ENCODE results near the gene HPGD. TPM values are rescaled to one million over a fixed set of nuclear protein-coding genes. Genes with fewer than 3 reads are reported as not detected.

HPGD gene
- total RNA-seq, 1 experiment from 2014 or later, result 1.2 TPM

DNA sequence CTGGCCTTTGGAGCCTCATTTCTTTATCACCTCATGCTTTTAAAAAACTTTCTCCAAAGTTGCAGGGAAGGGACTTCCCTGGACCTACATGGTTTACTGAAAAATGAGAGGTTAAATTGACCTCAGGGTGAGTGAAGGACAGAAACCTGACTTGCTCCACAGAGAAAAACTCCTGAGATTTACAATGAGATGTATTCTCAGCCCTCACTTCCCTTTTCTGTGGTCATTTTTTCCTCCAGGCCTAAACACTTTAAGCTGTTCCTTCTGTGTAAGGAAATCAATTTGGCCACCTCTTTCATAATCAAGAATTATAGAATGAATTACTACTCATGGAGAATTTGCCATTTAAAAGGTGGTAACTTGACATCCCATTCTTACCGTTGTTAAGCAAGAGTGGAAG, 77.9 kb downstream of the HPGD start:
- POLR2A ChIA-PET, result no interaction called here
- no TSS peak for BruUV-seq (replicated peaks)
- intact Hi-C loops (cut with micrococcal nuclease; ENCODE audit: unreplicated experiment), result no loop called here
- Histone ChIP-seq H3K4me1 (ENCODE audit: control insufficient read depth, insufficient read depth, low read length) (no peaks in the 10 kb centered on the region), H3K36me3 (ENCODE audit: control insufficient read depth, insufficient read depth, low read length) (no peaks in the 10 kb centered on the region), H3K27ac (ENCODE audit: low read length) (no peak overlapping the region), H3K4me3 (ENCODE audit: low read depth in 2 of 2, low read length in 2 of 2) (no peak overlapping the region), H3K9me3 (ENCODE audit: control insufficient read depth, insufficient read depth, low read depth, low read length) (no peaks in the 10 kb centered on the region), H3K27me3 (ENCODE audit: control insufficient read depth, insufficient read depth, low read length) (no peaks in the 10 kb centered on the region)
- CTCF ChIA-PET, result no interaction called here
- in situ Hi-C loops (cut with HindIII; ENCODE audit: low pct_unique_long_range_greater_than_20kb, low sequenced_read_pairs), result no loop called here
- TF ChIP-seq, protein P1, sequence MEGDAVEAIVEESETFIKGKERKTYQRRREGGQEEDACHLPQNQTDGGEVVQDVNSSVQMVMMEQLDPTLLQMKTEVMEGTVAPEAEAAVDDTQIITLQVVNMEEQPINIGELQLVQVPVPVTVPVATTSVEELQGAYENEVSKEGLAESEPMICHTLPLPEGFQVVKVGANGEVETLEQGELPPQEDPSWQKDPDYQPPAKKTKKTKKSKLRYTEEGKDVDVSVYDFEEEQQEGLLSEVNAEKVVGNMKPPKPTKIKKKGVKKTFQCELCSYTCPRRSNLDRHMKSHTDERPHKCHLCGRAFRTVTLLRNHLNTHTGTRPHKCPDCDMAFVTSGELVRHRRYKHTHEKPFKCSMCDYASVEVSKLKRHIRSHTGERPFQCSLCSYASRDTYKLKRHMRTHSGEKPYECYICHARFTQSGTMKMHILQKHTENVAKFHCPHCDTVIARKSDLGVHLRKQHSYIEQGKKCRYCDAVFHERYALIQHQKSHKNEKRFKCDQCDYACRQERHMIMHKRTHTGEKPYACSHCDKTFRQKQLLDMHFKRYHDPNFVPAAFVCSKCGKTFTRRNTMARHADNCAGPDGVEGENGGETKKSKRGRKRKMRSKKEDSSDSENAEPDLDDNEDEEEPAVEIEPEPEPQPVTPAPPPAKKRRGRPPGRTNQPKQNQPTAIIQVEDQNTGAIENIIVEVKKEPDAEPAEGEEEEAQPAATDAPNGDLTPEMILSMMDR (IDR thresholded peaks at IDR 0.05), result no peak
- TF ChIP-seq TCF7L2 (IDR thresholded peaks at IDR 0.05; ENCODE audit: low read depth, low read length), result no peak
- TF ChIP-seq, protein P2, sequence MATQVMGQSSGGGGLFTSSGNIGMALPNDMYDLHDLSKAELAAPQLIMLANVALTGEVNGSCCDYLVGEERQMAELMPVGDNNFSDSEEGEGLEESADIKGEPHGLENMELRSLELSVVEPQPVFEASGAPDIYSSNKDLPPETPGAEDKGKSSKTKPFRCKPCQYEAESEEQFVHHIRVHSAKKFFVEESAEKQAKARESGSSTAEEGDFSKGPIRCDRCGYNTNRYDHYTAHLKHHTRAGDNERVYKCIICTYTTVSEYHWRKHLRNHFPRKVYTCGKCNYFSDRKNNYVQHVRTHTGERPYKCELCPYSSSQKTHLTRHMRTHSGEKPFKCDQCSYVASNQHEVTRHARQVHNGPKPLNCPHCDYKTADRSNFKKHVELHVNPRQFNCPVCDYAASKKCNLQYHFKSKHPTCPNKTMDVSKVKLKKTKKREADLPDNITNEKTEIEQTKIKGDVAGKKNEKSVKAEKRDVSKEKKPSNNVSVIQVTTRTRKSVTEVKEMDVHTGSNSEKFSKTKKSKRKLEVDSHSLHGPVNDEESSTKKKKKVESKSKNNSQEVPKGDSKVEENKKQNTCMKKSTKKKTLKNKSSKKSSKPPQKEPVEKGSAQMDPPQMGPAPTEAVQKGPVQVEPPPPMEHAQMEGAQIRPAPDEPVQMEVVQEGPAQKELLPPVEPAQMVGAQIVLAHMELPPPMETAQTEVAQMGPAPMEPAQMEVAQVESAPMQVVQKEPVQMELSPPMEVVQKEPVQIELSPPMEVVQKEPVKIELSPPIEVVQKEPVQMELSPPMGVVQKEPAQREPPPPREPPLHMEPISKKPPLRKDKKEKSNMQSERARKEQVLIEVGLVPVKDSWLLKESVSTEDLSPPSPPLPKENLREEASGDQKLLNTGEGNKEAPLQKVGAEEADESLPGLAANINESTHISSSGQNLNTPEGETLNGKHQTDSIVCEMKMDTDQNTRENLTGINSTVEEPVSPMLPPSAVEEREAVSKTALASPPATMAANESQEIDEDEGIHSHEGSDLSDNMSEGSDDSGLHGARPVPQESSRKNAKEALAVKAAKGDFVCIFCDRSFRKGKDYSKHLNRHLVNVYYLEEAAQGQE (IDR thresholded peaks at IDR 0.05; ENCODE audit: insufficient read depth in 1 of 2, low read depth in 2 of 2, low read length in 1 of 2), result no peak
- DNase-seq (ENCODE audit: low read depth, low spot score) (no peak), ATAC-seq (no peak)

Other genes starting within 250 kb of the HPGD start
- 5.8 TPM for gene FBXO8, start 238.8 kb downstream of the HPGD start, total RNA-seq (2021; ENCODE audit: unreplicated experiment)
- 9.8 TPM for gene CEP44, start 238.6 kb downstream of the HPGD start, total RNA-seq (2021; ENCODE audit: unreplicated experiment)

Data from Panc1 (cell line).